Transverse colon (tissue), 4 donors: ENCODE data around the gene STIM1.

Experiments
- CTCF ChIP-seq, 5 experiments: fragments of 200-600 bp in 3 of 5; fragments of 450-650 bp in 2 of 5; sonication (generic) in 3 of 5; IDR thresholded peaks; 1 replicate in 2 of 5; 2 replicates in 3 of 5; pipeline ENCODE4 v1.5.1; 2016 to 2017; ENCODE audit warnings: antibody characterized with exemption in 5 of 5, inconsistent platforms in 3 of 5, mild to moderate bottlenecking in 2 of 5, moderate library complexity in 1 of 5
- POLR2A ChIP-seq: fragments of 450-650 bp; IDR thresholded peaks from one replicate; pipeline ENCODE4 v1.6.1; 2016; ENCODE audit warnings: antibody characterized with exemption, mild to moderate bottlenecking, moderate library complexity
- POLR2AphosphoS5 ChIP-seq, 3 donors: sonication (generic); formaldehyde crosslinking; IDR thresholded peaks; one replicate each; pipeline ENCODE4 v1.6.1; 2016; ENCODE audit warnings: antibody characterized with exemption in 3 of 3

DNA sequence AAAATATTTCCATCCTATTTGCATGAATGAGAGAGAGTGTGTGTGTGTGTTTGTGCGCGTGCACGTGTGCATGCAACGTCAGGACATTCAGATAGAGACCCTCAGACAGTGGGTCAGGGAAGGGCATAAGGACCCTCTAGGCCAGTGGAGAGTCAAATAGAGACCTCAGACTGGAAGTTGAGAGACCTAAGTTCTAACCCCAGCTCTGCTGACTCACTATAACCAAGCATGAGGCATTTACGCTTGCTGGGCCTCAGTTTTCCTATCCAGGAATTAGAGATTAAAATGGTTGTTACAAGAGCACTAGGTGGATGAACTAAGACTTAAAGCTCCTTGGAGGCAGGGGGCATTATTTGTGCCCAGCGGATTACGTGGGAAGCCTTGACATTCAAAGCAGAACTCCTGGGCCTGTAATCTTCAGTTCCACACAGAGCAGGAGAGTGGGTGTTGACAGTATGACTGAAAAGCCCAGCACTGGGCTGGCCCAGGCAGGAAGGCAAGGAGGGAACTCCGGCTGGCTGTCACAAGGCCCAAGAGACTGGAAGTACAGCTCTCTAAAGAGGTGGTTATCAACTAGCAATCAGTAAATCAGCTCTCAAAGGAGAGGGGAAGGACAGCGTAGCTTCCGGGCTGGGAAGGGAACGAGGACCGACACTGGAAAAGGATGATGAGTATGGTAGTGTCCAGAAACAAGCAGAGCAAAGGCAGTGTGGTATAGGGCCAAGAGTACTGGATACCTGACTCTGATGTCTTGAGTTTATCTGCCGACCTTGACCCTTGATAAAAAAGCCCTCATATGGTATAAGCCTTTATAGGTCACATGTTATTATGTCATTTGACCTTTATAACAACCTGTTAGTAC is 23.9 kb upstream of the STIM1 start:
- TF ChIP-seq POLR2AphosphoS5 (IDR thresholded peaks at IDR 0.05) = no peak
- TF ChIP-seq CTCF (IDR thresholded peaks at IDR 0.05) = no peak
- TF ChIP-seq POLR2A = no peak
